ENCODE data around the gene MUC5AC.

GRCh38 chr11:1199751-1200610 is 42.2 kb downstream of the MUC5AC start:
- TF ChIP-seq CTCF (optimal IDR thresholded peaks at IDR 0.05 in 1 of 3, IDR thresholded peaks at IDR 0.05 in 1 of 3, conservative IDR thresholded peaks at IDR 0.05 in 1 of 3; ENCODE audit: extremely low read depth in 1 of 3, insufficient read depth in 2 of 3, low read length in 3 of 3) (no peak), EZH2 (IDR thresholded peaks at IDR 0.05; ENCODE audit: low read length) (peak; percentile 73)
